Upper lobe of left lung (tissue), 6 donors: Measurements from ENCODE around the gene TNS1. TPM values are rescaled to one million over a fixed set of nuclear protein-coding genes. Genes with fewer than 3 reads are reported as not detected.

Experiments
- ATAC-seq, 2 donors: fragments of 200-7000 bp; cut with Tn5 transposase; one replicate each; pipeline ENCODE4 v1.9.1; 2022; ENCODE audit warnings: mild to moderate bottlenecking in 2 of 2, moderate library complexity in 2 of 2; ENCODE audit not compliant: low FRiP score in 2 of 2
- DNase-seq, 2 donors: peaks; one replicate each; pipeline ENCODE4 v3.0.0-alpha.2; 2019 to 2020
- H3K27ac ChIP-seq, 4 donors: fragments of 200-600 bp; sonication (generic); one replicate each; pipeline ENCODE4 v1.5.1; 2016 to 2019
- H3K27me3 ChIP-seq, 4 donors: fragments of 200-600 bp; sonication (generic); one replicate each; pipeline ENCODE4 v1.5.1; 2017 to 2019
- H3K36me3 ChIP-seq, 4 donors: fragments of 200-600 bp; sonication (generic); one replicate each; pipeline ENCODE4 v1.5.1; 2016 to 2019
- H3K4me1 ChIP-seq, 4 donors: fragments of 200-600 bp; sonication (generic); one replicate each; pipeline ENCODE4 v1.5.1; 2018 to 2019
- H3K4me3 ChIP-seq, 4 donors: fragments of 200-600 bp; sonication (generic); one replicate each; pipeline ENCODE4 v1.5.1; 2017 to 2019; ENCODE audit warnings: mild to moderate bottlenecking in 2 of 4, moderate library complexity in 1 of 4
- H3K9me3 ChIP-seq, 4 donors: fragments of 200-600 bp; sonication (generic); one replicate each; pipeline ENCODE4 v1.5.1; 2018 to 2019
- CTCF ChIP-seq, 6 experiments: fragments of 450-650 bp in 4 of 6; fragments of 200-600 bp in 2 of 6; sonication (generic) in 2 of 6; IDR thresholded peaks; one replicate each; pipeline ENCODE4 v1.5.1; 2016 to 2019; ENCODE audit warnings: antibody characterized with exemption in 6 of 6
- EP300 ChIP-seq, 4 donors: sonication (generic); formaldehyde crosslinking; IDR thresholded peaks; one replicate each; pipeline ENCODE4 v1.5.1; 2017; ENCODE audit warnings: antibody characterized with exemption in 4 of 4, control low read depth in 2 of 4
- POLR2A ChIP-seq, 4 donors: fragments of 450-650 bp; IDR thresholded peaks; one replicate each; pipeline ENCODE4 v1.5.1; 2016 to 2017; ENCODE audit warnings: antibody characterized with exemption in 4 of 4, mild to moderate bottlenecking in 2 of 4
- POLR2AphosphoS5 ChIP-seq, 2 donors: sonication (generic); formaldehyde crosslinking; IDR thresholded peaks; one replicate each; pipeline ENCODE4 v1.5.1; 2017; ENCODE audit warnings: antibody characterized with exemption in 2 of 2
- WGBS, 2 donors: methylation state at CpG; one replicate each; pipeline ENCODE4 v1.1.5; 2017 to 2018; 5-methylcytosine and 5-hydroxymethylcytosine counted together
- total RNA-seq, 6 donors: library from RNA; depleted of rRNA in 4 of 6; stranded (reverse); fragments of >200 nt in 4 of 6; gene quantifications; one replicate each; pipeline versions ENCODE4 v1.1.0 to v1.2.1, GENCODE V29; 2016 to 2021
- donor health status: DM: no; HTN: no; CAD: no; lungs with moderate emphysema.
- donor health status: DM: no; HTN: yes; CAD: no; lungs with severe emphysema.

Gene TNS1
- total RNA-seq, 6 donors from 2014 or later: 325 to 1,095 (median 550) TPM

DNA sequence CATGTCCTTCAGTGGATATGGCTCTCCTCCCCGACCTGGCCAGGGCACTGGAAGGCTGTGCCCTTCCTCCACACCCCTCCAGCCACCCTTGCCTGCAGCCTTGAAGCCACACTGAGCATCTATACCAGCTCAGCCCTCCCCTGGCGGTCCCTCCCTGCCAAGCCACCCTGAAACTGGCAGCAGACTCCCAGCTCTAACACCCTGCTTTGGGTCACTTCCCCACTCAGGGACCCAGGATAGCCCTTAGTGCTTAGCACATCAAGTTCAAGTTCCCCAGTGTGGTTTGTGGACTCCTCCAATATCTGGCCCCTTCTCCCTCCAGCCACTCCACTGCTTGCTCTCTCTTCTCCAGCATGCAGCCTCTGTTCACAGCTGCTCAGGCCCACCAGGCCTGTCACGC is 89.4 kb downstream of the TNS1 start:
- WGBS, 2 donors: 63 to 66% methylated on average over 3 of the region's 3 CpGs
- no peaks in the 10 kb centered on the region for H3K9me3 ChIP-seq
- H3K27ac ChIP-seq: peak overlapping the region; percentile 89 to 95 (median 90)
- no peaks in the 10 kb centered on the region for H3K27me3 ChIP-seq
- peaks cover 94 to 100% (median 98%) of the 10 kb centered on the region in 4 donors for H3K4me1 ChIP-seq
- H3K36me3 ChIP-seq: peaks cover 0 to 31% (median 0%) of the 10 kb centered on the region in 4 donors
- DNase-seq: no peak
- no peak overlapping the region for H3K4me3 ChIP-seq
- peak in 1 of 2 donors; percentile 62 for ATAC-seq
- TF ChIP-seq POLR2AphosphoS5 (IDR thresholded peaks at IDR 0.05): no peak
- peak in 2 of 6 experiments; percentile 13 to 32 for TF ChIP-seq CTCF (IDR thresholded peaks at IDR 0.05)

GRCh38 chr2:217912098-217913024 is 90.4 kb downstream of the TNS1 start:
- no peak for ATAC-seq
- H3K27ac ChIP-seq: peak overlapping the region; percentile 89 to 95 (median 90)
- peak in 1 of 4 donors; percentile 30 for TF ChIP-seq EP300 (IDR thresholded peaks at IDR 0.05)
- no peak for TF ChIP-seq POLR2AphosphoS5 (IDR thresholded peaks at IDR 0.05)
- no peaks in the 10 kb centered on the region for H3K9me3 ChIP-seq
- H3K4me1 ChIP-seq: peaks cover 83 to 96% (median 90%) of the 10 kb centered on the region in 4 donors
- no peak for DNase-seq
- H3K36me3 ChIP-seq: peaks cover 0 to 23% (median 0%) of the 10 kb centered on the region in 4 donors
- H3K27me3 ChIP-seq: no peaks in the 10 kb centered on the region
- H3K4me3 ChIP-seq: no peak overlapping the region
- 39 to 46% methylated on average over 25 of the region's 25 CpGs for WGBS, 2 donors

DNA sequence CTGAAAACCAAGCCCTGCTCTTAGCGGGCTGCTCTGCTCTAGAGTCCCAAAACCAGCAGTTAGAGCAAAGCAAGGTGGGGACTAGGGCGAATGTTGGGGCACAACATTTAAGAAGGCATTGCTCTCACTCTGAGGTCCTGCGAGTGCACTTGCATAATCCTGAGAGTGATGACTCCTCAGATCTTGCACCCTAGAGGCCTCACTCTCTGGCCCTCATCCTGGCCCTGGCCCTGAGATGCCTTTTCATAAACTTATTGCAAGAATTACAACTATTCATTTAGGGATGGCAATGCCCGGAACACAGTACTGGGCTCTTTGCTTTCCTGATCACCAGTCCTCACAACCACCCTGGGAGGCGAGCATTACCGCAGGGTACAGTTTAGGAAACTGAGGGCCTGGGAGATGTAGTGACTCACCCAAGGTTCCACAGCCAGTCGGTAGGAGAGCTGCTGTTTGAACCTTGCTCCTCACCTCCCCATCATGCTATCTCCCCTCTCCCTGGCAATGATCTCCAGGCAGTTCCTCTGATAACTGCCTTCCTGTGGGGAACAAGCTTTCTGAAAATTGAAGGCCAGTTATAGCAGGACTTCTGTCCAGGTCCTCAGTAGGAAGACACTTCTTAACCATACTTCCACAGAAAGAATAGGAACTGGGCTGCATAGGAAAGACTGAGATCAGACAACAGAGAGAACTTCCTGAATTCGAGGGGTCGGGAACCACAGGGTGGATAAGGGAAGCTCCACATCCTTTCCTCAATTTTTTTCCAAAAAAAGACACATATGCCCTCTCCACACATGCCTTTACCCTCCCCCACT is 91.3 kb downstream of the TNS1 start:
- no peak overlapping the region for H3K4me3 ChIP-seq
- H3K27me3 ChIP-seq: no peaks in the 10 kb centered on the region
- H3K4me1 ChIP-seq: peaks cover 82 to 95% (median 90%) of the 10 kb centered on the region in 4 donors
- TF ChIP-seq EP300 (IDR thresholded peaks at IDR 0.05) (no peak), POLR2A (IDR thresholded peaks at IDR 0.05) (no peak), CTCF (IDR thresholded peaks at IDR 0.05) (no peak), POLR2AphosphoS5 (IDR thresholded peaks at IDR 0.05) (no peak)
- H3K9me3 ChIP-seq: no peaks in the 10 kb centered on the region
- no peak for DNase-seq
- peaks cover 0 to 23% (median 0%) of the 10 kb centered on the region in 4 donors for H3K36me3 ChIP-seq
- peak in 1 of 2 donors; percentile 38 for ATAC-seq
- peak overlapping the region; percentile 89 to 95 (median 90) for H3K27ac ChIP-seq
- 54 to 56% methylated on average over 6 to 9 of the region's 9 CpGs for WGBS, 2 donors

DNA sequence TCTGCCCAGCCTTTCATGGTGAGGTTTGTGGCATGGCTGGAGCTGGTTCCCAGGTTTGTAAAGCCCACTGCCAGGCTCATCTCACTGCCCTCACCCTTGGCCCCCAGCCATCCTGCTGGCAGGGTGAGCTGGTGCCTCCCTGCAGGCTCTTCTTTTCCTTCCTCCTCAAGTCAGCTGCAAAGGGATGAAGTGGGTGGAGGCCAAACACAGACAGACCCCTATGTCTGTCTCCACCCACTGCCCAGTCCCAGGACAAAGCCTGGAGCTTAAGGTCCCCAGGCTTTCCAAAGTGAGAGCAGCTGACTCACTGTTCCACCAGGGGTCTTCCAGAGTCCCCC is 92.0 kb downstream of the TNS1 start:
- Histone ChIP-seq H3K36me3 (peaks cover 0 to 16% (median 0%) of the 10 kb centered on the region in 4 donors), H3K9me3 (no peaks in the 10 kb centered on the region), H3K27ac (peak overlapping the region; percentile 89 to 95 (median 90)), H3K4me3 (no peak overlapping the region), H3K4me1 (peaks cover 82 to 97% (median 90%) of the 10 kb centered on the region in 4 donors), H3K27me3 (no peaks in the 10 kb centered on the region)
- TF ChIP-seq EP300 (IDR thresholded peaks at IDR 0.05) (no peak), POLR2A (IDR thresholded peaks at IDR 0.05) (no peak), POLR2AphosphoS5 (IDR thresholded peaks at IDR 0.05) (no peak), CTCF (IDR thresholded peaks at IDR 0.05) (no peak)
- DNase-seq (no peak), ATAC-seq (no peak)
